GM18526 (cell line): ENCODE measurements around the gene MYO5A.

Source experiments
- POLR2A ChIP-seq: IDR thresholded peaks from 3 replicates; pipeline ENCODE4 v1.6.1; 2011; ENCODE audit not compliant: insufficient read length; ENCODE audit errors: extremely low read depth

The MYO5A gene

DNA sequence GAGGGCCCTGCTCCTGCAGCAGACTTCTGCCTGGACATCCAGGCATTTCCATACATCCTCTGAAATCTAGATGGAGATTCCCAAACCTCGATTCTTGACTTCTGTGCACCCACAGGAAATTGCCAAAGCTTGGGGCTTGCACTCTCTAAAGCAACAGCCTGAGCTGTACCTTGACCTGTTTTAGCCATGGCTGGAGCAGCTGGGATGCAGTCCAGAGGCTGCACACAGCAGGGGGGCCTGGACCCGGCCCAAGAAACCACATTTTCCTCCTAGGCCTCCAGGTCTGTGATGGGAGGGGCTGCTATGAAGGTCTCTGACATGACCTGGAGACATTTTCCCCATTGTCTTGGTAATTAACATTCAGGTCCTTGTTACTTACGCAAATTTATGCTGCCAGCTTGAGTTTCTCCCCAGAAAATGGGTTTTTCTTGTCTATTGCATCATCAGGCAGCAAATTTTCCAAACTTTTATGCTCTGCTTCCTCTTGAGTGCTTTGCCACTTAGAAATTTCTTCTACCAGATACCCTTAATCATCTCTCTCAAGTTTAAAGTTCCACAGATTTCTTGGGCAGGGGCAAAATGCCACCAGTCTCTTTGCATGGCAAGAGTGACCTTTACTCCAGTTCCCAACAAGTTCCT is 11.8 kb upstream of the MYO5A start:
- TF ChIP-seq POLR2A: no peak

DNA sequence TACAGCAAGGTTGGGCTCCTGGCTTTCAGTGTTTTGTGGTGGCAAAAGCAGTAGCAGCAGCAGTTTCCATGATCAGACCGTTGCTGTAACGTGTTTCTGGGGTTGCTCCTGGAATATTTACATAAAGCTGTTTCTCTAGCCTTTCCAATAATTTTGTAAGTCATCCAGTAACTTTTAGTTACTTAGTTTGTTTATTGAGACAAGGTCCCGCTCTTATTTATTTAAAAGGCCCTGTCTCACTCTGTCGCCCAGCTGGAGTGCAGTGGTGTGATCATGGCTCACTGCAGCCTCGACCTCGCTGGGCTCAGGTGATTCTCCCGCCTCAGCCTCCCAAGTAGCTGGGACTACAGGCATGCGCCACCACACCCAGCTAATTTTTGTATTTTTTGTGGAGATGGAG is 8.8 kb upstream of the MYO5A start:
- TF ChIP-seq POLR2A: no peak

DNA sequence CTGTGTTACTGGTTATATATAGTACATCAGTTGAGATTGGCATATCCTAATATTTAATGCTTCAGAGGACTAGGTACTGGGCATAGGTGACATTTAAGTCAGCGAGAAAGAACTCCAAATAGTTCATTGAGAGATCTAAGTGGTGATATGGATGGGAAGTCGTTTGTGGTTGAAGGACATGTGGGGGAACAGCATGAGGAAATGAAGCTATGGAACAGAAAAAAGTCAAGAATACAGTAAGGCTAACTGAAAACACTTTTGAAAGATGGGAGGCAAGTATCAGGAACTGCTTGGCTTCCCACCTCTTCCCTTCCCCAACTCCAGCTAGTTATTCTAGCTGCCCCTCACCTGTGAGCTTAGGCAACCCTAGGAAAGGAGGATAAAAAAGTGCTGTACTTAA is 3.7 kb upstream of the MYO5A start:
- no peak for TF ChIP-seq POLR2A

DNA sequence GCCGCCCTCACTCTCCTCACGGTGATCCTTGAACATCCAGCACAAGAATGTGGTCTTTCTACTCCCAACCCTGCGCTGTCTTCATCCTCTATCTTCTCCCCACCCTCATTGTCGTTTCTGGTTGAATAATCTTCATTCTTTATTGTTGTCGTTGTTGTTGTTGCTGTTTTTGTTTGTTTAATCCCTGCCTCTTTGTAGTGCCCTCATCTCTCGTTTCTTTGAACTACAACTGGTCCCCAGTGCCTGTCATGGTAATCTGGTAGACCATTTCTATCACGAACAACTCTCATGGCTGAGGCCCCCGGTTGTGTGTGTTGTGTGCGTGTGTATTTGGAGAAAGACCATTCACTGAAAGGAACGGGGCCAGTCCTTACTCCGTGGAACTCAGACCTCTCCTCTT is 1.3 kb upstream of the MYO5A start:
- TF ChIP-seq POLR2A: no peak

DNA sequence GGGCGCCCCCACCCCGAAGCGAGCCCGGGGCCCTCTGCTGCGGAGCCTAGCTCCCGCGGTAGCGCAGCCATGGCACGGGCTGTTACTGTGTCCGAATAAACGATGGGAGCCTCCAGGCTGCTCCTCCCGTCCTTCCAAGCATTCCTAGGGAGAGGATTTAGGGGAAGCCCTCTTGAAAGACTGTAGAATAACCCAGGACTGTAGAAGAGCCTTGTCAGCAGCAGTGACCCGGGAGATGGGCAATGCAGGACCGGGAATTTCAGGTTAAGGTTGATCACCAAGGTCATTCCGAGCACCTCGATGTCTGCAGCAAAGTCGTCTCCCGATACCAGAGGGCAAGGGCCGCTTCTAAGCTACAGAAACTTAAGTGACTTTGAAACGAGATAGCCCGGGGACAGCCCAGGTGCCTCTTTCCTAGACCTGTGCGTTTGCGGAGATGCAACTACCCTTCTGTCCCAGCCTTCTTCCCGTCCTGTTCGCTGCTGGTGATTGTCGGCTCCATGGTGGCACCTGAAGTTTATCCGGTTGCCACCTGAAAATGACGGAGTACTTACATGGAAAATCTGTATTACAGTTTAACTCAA is 753 bp upstream of the MYO5A start:
- no peak for TF ChIP-seq POLR2A

DNA sequence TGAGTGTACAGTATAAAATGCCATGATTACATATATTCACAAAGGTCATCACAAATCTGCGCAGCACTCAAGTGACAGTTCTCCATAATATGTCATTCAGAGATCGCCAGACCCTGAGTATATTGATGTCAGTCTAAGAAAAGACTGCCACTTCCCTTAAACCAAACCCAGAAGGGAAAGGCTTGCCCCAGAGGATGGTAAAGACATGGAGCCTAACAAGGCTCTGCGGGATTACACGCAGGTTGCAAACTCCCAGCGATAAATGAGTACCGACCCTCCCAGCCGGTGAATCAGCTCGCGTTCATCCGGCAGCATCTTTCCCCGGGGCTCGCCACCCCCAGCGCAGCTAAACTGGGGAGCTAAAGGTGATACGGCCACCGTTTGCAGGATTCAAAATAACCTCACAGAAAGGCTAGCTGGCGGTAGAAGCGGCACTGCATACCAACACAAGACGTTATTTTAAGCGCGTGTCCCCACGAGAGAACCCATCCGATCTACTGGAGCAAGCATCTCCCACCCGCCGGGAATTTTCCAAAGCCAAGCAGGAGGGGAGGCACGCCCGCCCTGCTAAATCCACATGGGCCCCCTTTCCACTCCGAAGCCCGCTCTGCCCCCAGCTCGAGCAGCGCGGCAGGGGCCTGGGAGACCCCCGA is 643 bp downstream of the MYO5A start:
- no peak for TF ChIP-seq POLR2A

DNA sequence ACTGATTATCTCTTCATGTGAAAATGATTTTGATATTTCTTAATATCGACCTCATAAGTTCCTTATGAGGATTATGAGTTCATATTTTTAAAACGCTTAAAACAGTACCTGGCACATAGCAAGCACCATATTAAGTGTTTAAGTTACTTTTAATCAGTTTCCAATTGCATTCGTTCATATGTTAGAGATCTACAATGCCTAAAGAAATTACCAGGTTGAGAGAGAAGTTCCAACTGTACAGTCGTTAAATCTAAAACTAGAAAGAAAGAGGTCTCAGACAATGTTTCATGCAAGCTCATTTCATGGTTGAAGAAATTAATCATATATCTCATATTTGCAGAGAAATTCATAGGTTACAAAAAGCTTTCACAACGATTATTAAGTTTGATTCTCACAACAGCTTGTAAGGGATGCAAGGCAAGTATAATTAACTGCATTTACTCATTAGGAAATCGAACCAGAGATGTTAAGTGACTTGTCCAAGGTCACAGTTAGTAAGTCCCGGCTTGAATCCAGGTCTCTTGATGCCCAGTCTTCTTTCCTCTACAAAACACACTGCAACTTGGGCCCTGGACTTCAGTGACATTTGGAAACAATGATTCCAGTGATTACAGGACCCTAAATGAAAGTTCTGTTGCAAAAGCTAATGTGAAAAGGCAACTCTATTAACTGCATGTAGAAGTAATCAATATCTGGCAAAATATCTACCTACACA is 1.3 kb downstream of the MYO5A start:
- TF ChIP-seq POLR2A: no peak

DNA sequence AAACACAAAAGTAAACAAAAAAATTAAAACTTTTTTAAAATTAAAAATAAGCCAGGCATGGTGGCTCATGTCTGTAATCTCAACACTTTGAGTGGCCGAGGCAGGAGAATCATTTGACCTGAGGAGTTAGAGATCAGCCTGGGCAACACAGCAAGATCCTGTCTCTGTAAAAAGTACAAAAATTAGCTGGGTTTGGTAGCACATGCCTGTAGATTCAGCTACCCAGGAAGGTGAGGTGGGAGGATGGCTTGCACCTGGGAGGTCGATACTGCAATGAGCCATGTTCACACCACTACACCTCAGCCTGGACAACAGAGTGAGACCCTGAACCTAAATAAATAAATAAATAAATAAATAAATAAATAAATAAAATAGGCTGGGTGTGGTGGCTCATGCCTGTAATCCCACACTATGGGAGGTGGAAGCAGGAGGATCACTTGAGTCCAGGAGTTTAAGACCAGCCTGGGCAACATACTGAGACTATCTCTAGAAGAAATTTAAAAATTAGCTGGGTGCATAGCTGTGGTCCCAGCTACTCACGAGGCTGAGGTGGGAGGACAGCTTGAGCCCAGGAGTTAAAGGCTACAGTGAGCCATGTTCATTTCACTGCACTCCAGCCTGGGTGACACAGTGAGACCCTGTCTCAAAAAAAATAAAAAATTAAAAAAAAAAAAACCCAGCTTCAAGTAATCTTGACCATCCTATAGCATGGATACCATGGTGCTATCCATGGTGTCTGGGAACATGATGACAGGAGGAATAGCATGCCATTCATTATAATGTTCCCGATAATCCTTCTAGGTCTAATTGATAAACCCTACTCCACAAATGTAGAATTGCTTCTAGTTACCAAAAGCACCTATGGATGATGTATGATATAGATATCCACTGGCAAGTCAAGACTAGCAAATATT is 4.2 kb downstream of the MYO5A start:
- no peak for TF ChIP-seq POLR2A

DNA sequence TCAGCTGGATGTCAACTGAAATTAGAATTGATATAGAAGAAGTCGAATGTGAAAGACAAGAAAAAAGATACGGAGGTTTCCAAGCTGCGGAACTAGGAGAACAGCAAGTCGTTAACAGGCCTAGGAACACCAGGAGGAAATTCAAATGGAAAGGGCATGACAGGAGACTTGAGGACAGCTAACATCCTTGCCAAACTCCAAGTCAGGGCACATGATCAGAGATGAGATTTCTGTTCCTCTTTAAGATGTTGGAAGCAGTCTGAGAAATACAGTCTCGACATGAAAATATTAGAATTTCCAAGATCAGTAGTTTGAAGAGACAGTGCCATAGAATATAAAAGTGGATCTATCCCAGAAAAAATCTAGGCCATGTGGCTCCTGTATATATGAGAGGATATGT is 5.0 kb downstream of the MYO5A start:
- TF ChIP-seq POLR2A: no peak

DNA sequence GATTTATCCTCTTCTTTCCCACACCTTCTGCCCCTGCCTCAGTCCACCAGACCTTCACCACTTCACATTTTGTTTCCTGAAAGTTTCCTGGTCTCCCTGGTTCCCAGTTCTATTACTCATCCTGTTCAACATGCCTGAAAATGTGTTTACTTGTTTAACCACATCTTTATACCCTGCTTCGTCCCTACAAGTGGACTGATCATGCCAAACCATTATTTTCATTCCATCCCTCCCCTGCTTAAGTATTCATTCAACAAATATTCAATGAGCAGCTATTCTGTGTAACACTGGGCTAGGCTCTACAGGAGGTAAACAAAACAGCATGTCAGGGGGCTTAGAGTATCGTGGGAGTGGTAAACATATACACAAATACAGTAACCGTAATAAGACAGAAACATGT is 5.5 kb downstream of the MYO5A start:
- TF ChIP-seq POLR2A: no peak

DNA sequence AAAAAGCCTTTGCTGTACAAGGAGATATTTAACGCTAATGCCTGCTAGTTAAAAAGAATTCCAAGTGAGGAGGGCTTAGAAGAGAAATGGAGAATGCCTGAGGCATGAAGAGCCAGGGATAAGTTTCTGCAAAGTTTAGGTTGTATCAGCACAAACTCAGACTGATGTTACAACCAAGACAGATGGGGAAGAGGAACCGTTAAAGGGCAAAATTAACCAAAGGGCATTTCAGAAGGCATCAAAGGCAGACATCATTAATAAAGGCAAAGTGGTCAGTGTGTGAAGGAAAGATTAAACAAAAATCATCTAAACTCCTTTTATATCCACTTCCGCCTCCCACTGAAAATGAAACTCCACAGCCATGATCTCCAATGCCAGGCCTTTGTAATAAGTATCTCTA is 7.0 kb downstream of the MYO5A start:
- no peak for TF ChIP-seq POLR2A

DNA sequence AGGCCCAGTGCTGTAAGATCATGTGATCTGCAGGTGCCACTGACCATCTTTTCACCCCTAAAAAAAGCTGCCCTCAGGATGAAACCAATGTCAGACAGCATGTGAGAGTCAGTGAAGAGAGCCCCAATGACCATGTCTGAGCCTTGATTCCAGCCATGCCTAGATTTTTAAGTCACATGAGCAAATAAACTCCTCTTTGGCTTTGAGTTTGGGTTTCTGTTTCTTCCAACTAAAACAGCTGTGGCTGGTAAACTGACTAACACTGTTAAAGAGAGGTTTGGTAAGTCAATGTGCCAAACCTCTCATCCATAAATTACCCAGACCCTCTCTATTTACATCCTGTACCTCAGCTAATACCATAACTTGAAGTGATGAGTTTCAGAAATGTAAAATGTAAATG is 8.3 kb downstream of the MYO5A start:
- no peak for TF ChIP-seq POLR2A

DNA sequence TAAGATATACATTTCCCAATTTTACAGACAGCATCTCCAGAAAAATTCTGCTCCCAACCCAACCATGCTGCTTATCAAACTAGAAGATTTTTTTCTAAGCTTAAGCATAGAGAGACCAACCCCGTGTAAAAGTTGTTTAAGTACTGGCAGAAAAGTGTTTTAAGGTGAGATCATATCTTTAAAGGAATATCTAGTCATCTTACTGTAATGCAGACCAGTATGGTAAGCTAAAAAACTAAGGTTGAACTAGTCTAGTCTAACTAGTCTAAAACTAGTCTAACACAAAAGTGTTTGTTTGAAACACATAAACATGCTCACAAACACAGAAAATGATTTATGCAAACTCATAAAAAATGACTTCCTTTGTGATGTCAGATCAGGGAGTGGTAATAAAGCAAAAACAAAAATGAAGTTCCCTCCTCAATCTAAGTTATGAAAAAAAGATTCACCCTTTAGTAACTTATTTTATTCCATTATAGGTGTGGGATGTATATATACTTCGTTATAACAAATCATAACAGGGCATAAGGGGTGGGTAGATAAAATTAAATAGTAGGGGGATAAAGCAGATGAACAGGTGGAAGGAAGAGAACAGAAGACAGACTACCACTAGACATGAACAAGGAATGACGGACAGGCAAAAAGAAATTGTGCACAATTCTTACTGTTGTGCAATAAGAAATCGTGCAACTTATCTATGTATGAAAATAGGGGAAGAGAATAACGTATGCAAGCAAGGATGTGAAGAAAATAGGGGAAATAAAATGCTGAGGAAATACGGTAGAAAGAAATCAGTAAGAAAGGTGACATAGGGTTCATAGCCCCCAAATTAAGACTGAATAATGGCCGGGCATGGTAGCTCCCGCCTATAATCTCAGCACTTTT is 10.0 kb downstream of the MYO5A start:
- no peak for TF ChIP-seq POLR2A

DNA sequence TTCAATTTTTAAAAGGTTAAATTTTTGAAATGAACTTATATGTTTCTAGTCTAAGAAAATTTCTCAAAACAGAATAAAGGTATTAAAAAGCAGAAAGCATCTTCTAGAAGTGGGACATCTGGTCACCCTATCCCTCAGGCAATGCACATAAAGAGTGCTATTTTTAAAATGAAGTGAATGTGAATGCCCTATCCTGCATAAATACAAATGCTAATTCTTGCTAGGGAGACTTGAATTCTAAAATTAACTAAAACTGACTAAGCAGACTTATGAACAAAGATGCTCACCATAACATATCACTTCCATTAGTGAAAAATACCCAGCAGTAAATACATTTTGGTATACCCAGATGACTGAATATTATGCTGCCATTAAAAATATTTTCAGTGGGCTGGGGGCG is 11.7 kb downstream of the MYO5A start:
- TF ChIP-seq POLR2A: no peak

DNA sequence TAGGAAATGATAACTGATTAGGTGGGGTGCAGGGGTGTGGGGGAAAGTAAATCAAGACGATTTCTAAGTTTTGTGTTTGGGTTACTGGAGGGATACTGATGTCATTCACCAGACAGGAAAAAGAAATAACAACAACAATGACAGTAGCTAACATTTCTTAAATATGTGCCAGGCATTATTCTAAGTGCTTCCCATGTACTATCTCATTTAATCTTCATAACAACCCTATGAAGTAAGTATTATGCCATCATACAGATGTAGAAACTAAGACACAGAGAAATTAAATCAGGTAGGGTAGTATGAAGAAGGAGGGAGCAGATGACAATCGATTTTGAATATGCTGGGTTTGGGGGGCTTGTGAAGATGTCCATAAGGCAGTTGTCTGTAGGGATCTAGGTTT is 13.3 kb downstream of the MYO5A start:
- TF ChIP-seq POLR2A: no peak

DNA sequence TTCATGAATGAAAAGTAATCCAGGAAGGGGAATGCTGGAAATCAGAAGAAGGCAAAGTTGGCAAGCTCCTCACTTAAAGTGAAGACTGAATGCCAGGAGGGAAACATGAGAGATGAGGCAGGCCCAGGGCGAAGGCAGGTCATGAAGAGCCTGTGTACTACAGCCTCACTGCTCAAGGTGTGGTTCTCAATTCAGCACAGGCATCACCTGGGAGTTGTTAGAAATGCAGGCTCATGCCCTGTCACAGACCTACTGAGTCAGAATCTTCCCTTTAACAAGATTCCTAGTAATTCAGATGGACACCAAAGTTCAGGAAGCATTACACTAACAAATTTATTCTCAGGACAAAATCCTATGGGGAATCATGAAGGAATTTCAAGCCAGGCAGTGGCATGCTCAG is 14.2 kb downstream of the MYO5A start:
- no peak for TF ChIP-seq POLR2A
